CD14-positive monocyte (primary cell): ENCODE results near the gene TMED1. TPM values are rescaled to one million over a fixed set of nuclear protein-coding genes. Genes with fewer than 3 reads are reported as not detected.
A peak's percentile ranks its signal among the peaks of the same experiment; 100 is the strongest.

Experiments used
- DNase-seq, 3 donors: peaks; one replicate each; pipeline ENCODE4 v3.0.0-alpha.2; 2011 to 2022
- H2AFZ ChIP-seq: 2 replicates; pipeline ENCODE4 v1.6.0; 2012; ENCODE audit warnings: mild to moderate bottlenecking, low read depth, low read length, inconsistent platforms; ENCODE audit not compliant: insufficient read depth, poor library complexity, severe bottlenecking
- H3K27ac ChIP-seq, 2 donors: 1 replicate in 1 of 2; 2 replicates in 1 of 2; pipeline ENCODE4 v1.5.1; 2012 to 2013; ENCODE audit warnings: low read length in 2 of 2, control low read depth in 1 of 2, inconsistent platforms in 1 of 2, low read depth in 1 of 2, mild to moderate bottlenecking in 1 of 2
- H3K27me3 ChIP-seq, 2 donors: one replicate each; pipeline versions ENCODE4 v1.6.0 to v1.6.1; 2011 to 2013; ENCODE audit warnings: low read length in 2 of 2; ENCODE audit not compliant: control insufficient read depth in 2 of 2, insufficient read depth in 2 of 2
- H3K36me3 ChIP-seq, 2 donors: replicated peaks in 1 of 2; 1 replicate in 1 of 2; 2 replicates in 1 of 2; pipeline versions ENCODE4 v1.5.1 to v1.6.1; 2012 to 2013; ENCODE audit warnings: low read length in 2 of 2, control low read depth in 1 of 2, inconsistent platforms in 1 of 2, mild to moderate bottlenecking in 1 of 2; ENCODE audit not compliant: insufficient read depth in 2 of 2, control insufficient read depth in 1 of 2
- H3K4me1 ChIP-seq, 2 donors: 1 replicate in 1 of 2; 2 replicates in 1 of 2; pipeline versions ENCODE4 v1.5.1 to v1.6.1; 2012 to 2013; ENCODE audit warnings: low read length in 2 of 2, control low read depth in 1 of 2, inconsistent platforms in 1 of 2, mild to moderate bottlenecking in 1 of 2, moderate library complexity in 1 of 2; ENCODE audit not compliant: insufficient read depth in 2 of 2, control insufficient read depth in 1 of 2
- H3K4me2 ChIP-seq: replicated peaks from 2 replicates; pipeline ENCODE3; 2012; ENCODE audit warnings: low read length, moderate library complexity, mild to moderate bottlenecking; ENCODE audit not compliant: poor library complexity, severe bottlenecking; ENCODE audit errors: extremely low read depth
- H3K4me3 ChIP-seq, 3 experiments: fragments of 200-600 bp in 1 of 3; sonication (generic) in 1 of 3; replicated peaks in 1 of 3; 1 replicate in 2 of 3; 2 replicates in 1 of 3; pipeline ENCODE4 v1.5.1; 2011 to 2013; ENCODE audit warnings: low read length in 3 of 3, mild to moderate bottlenecking in 3 of 3, control low read depth in 2 of 3, low read depth in 2 of 3, inconsistent platforms in 1 of 3, moderate library complexity in 1 of 3
- H3K79me2 ChIP-seq: 2 replicates; pipeline ENCODE4 v1.6.0; 2012; ENCODE audit warnings: mild to moderate bottlenecking, control low read depth, inconsistent platforms, low read length, moderate library complexity; ENCODE audit not compliant: insufficient read depth
- H3K9ac ChIP-seq: 2 replicates; pipeline ENCODE4 v1.6.0; 2017; ENCODE audit warnings: low read length, mild to moderate bottlenecking; ENCODE audit not compliant: insufficient read depth, poor library complexity, severe bottlenecking
- H3K9me3 ChIP-seq, 2 donors: replicated peaks in 1 of 2; 1 replicate in 1 of 2; 2 replicates in 1 of 2; pipeline versions ENCODE4 v1.5.1 to v1.6.1; 2012 to 2013; ENCODE audit warnings: low read length in 2 of 2, control low read depth in 1 of 2; ENCODE audit not compliant: control insufficient read depth in 1 of 2, insufficient read depth in 1 of 2
- H4K20me1 ChIP-seq: 2 replicates; pipeline ENCODE4 v1.6.0; 2012; ENCODE audit warnings: mild to moderate bottlenecking, low read length, control low read depth, moderate library complexity; ENCODE audit not compliant: insufficient read depth
- H3K27ac Mint-ChIP-seq, 7 donors: one replicate each; pipeline ENCODE4 v1.8.0; 2020; ENCODE audit warnings: mild to moderate bottlenecking in 7 of 7, mixed read lengths in 7 of 7, moderate library complexity in 6 of 7, inconsistent platforms in 2 of 7
- H3K27me3 Mint-ChIP-seq, 3 donors: one replicate each; pipeline ENCODE4 v1.8.0; 2021 to 2022; ENCODE audit warnings: low read depth in 3 of 3, mild to moderate bottlenecking in 3 of 3, mixed read lengths in 3 of 3, moderate library complexity in 3 of 3, inconsistent platforms in 1 of 3
- H3K36me3 Mint-ChIP-seq, 2 donors: one replicate each; pipeline ENCODE4 v1.8.0; 2020; ENCODE audit warnings: mixed read lengths in 2 of 2, inconsistent platforms in 1 of 2, mild to moderate bottlenecking in 1 of 2
- H3K4me1 Mint-ChIP-seq: one replicate; pipeline ENCODE4 v1.8.0; 2020; ENCODE audit warnings: mild to moderate bottlenecking, mixed read lengths
- H3K4me3 Mint-ChIP-seq, 2 donors: one replicate each; pipeline ENCODE4 v1.8.0; 2020; ENCODE audit warnings: mild to moderate bottlenecking in 2 of 2, mixed read lengths in 2 of 2, moderate library complexity in 1 of 2
- H3K9me3 Mint-ChIP-seq, 7 donors: one replicate each; pipeline ENCODE4 v1.8.0; 2020 to 2022; ENCODE audit warnings: mixed read lengths in 7 of 7, mild to moderate bottlenecking in 6 of 7, moderate library complexity in 6 of 7, inconsistent platforms in 2 of 7
- WGBS: methylation state at CpG from one replicate; pipeline ENCODE4 v1.1.5; 2013; ENCODE audit warnings: missing lambda C conversion rate; ENCODE audit not compliant: insufficient coverage; 5-methylcytosine and 5-hydroxymethylcytosine counted together
- intact Hi-C, 2 donors: fragments of 100-400 bp; cut with micrococcal nuclease; formaldehyde crosslinking; loops; one replicate each; pipeline versions ENCODE4 v1.15.0 to v1.15.1; 2023
- polyA plus RNA-seq, 3 donors: library from polyadenylated mRNA; depleted of rRNA in 1 of 3; unstranded in 2 of 3; stranded (reverse) in 1 of 3; fragments of 300-500 nt in 2 of 3; fragments of >200 nt in 1 of 3; fragmentation: Illumina TruSeq in 2 of 3; gene quantifications; 1 replicate in 2 of 3; 2 replicates in 1 of 3; pipeline ENCODE4 v1.2.3, GENCODE V29; 2012 to 2021
- TF ChIP-seq, protein P1 (sequence below): fragments of 200-600 bp; IDR thresholded peaks from one replicate; pipeline ENCODE4 v1.8.0; 2022; ENCODE audit warnings: antibody characterized with exemption, mild to moderate bottlenecking

TMED1 gene
- polyA plus RNA-seq, 3 donors: 23.2 to 56.7 (median 51.3) TPM

DNA sequence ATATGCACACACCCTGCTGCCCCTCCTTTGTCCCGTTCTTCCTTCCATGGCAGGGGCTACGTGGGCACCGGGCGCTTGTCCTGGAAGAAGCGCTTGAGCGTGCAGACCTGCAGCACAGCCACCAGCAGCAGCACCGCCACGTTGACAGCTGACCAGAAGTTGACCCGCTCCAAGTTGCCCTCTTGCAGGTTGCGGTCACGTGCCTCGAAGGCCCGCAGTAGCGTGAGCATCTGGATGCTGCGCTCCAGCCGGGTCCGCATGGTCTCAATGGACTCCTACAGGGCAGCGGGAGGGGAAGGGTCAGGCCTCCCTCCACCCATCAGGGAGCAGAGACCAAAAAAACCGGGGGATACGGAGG lies 3.1 kb downstream of the TMED1 start:
- 96% methylated on average over 20 of the region's 20 CpGs for WGBS
- H3K36me3 ChIP-seq: peaks cover 51 to 64% of the 10 kb centered on the region in 2 donors
- H3K9me3 ChIP-seq: peaks cover 0 to 8% of the 10 kb centered on the region in 2 donors
- H3K36me3 Mint-ChIP-seq: peaks cover 27 to 56% of the 10 kb centered on the region in 2 donors
- H3K79me2 ChIP-seq: no peaks in the 10 kb centered on the region
- no peak overlapping the region for H3K9ac ChIP-seq
- peaks cover 11% of the 10 kb centered on the region for H3K4me1 Mint-ChIP-seq
- peaks cover 15 to 18% of the 10 kb centered on the region in 2 donors for H3K4me1 ChIP-seq
- no peak overlapping the region for H2AFZ ChIP-seq
- no peak overlapping the region for H3K4me3 Mint-ChIP-seq
- peak overlapping the region in 2 of 7 donors; percentile 25 to 32 for H3K27ac Mint-ChIP-seq
- H4K20me1 ChIP-seq: peaks cover 39% of the 10 kb centered on the region
- peaks cover 0 to 2% (median 0%) of the 10 kb centered on the region in 3 donors for H3K27me3 Mint-ChIP-seq
- no peak overlapping the region for H3K4me2 ChIP-seq
- H3K27me3 ChIP-seq: no peaks in the 10 kb centered on the region
- peaks cover 2 to 8% (median 6%) of the 10 kb centered on the region in 7 donors for H3K9me3 Mint-ChIP-seq
- H3K27ac ChIP-seq: no peak overlapping the region
- TF ChIP-seq, protein P1, sequence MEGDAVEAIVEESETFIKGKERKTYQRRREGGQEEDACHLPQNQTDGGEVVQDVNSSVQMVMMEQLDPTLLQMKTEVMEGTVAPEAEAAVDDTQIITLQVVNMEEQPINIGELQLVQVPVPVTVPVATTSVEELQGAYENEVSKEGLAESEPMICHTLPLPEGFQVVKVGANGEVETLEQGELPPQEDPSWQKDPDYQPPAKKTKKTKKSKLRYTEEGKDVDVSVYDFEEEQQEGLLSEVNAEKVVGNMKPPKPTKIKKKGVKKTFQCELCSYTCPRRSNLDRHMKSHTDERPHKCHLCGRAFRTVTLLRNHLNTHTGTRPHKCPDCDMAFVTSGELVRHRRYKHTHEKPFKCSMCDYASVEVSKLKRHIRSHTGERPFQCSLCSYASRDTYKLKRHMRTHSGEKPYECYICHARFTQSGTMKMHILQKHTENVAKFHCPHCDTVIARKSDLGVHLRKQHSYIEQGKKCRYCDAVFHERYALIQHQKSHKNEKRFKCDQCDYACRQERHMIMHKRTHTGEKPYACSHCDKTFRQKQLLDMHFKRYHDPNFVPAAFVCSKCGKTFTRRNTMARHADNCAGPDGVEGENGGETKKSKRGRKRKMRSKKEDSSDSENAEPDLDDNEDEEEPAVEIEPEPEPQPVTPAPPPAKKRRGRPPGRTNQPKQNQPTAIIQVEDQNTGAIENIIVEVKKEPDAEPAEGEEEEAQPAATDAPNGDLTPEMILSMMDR: no peak
- intact Hi-C loops: no loop called here
- no peak for DNase-seq
- no peak overlapping the region for H3K4me3 ChIP-seq

- Histone ChIP-seq H3K4me3 (no peak overlapping the region), H3K27ac (no peak overlapping the region), H3K9ac (no peak overlapping the region), H3K27me3 (no peaks in the 10 kb centered on the region), H3K4me1 (peaks cover 15 to 18% of the 10 kb centered on the region in 2 donors), H4K20me1 (peaks cover 39% of the 10 kb centered on the region), H3K36me3 (peaks cover 54 to 69% of the 10 kb centered on the region in 2 donors), H2AFZ (no peak overlapping the region), H3K79me2 (no peaks in the 10 kb centered on the region), H3K9me3 (peaks cover 0 to 8% of the 10 kb centered on the region in 2 donors), H3K4me2 (no peak overlapping the region)
- H3K27me3 Mint-ChIP-seq: peaks cover 0 to 2% (median 0%) of the 10 kb centered on the region in 3 donors
- peaks cover 2 to 8% (median 6%) of the 10 kb centered on the region in 7 donors for H3K9me3 Mint-ChIP-seq
- 93% methylated on average over 23 of the region's 28 CpGs for WGBS
- peak overlapping the region in 4 of 7 donors; percentile 20 to 62 (median 56) for H3K27ac Mint-ChIP-seq
- H3K36me3 Mint-ChIP-seq: peaks cover 32 to 63% of the 10 kb centered on the region in 2 donors
- TF ChIP-seq, protein P1: no peak
- intact Hi-C loops: no loop called here
- peaks cover 11% of the 10 kb centered on the region for H3K4me1 Mint-ChIP-seq
- no peak for DNase-seq
- no peak overlapping the region for H3K4me3 Mint-ChIP-seq
Measured at GRCh38 chr19:10831987-10832938, 3.7 kb downstream of the TMED1 start.
